Panc1 (cell line): ENCODE data around the gene SLC30A1. TPM values are rescaled to one million over a fixed set of nuclear protein-coding genes. Genes with fewer than 3 reads are reported as not detected.

Source experiments
- ATAC-seq: fragments of 200-7000 bp; cut with Tn5 transposase; 2 replicates; pipeline ENCODE4 v1.9.1; 2020; ENCODE audit warnings: mild to moderate bottlenecking, moderate library complexity
- BruUV-seq: library from RNA; stranded (reverse); fragments of 400-500 nt; replicated peaks from 2 replicates; lab custom pipeline; 2021; lab: Mats Ljungman, UMichigan
- CTCF ChIA-PET: fragments of 300-600 bp; sonication (Branson Sonifier 250); formaldehyde crosslinking; loops from one replicate; lab custom pipeline; 2022; ENCODE audit warnings: antibody characterized with exemption; lab: Charles Lee
- POLR2A ChIA-PET: fragments of 300-600 bp; sonication (Branson Sonifier 250); formaldehyde crosslinking; loops from one replicate; lab custom pipeline; 2022; ENCODE audit warnings: antibody characterized with exemption; lab: Charles Lee
- DNase-seq: peaks from one replicate; pipeline ENCODE4 v3.0.0-alpha.2; 2010; ENCODE audit warnings: low read depth, low spot score
- H3K27ac ChIP-seq: 2 replicates; pipeline ENCODE4 v1.5.1; 2011; ENCODE audit warnings: mild to moderate bottlenecking, low read length, inconsistent platforms
- H3K27me3 ChIP-seq: fragments of 200-500 bp; sonication (Bioruptor generic); 2 replicates; pipeline ENCODE4 v1.6.0; 2014; ENCODE audit warnings: low read length, inconsistent platforms; ENCODE audit not compliant: control insufficient read depth, insufficient read depth
- H3K36me3 ChIP-seq: fragments of 200-500 bp; sonication (Bioruptor generic); 2 replicates; pipeline ENCODE4 v1.5.1; 2014; ENCODE audit warnings: inconsistent platforms, mild to moderate bottlenecking, low read length, moderate library complexity; ENCODE audit not compliant: control insufficient read depth, insufficient read depth
- H3K4me1 ChIP-seq: 2 replicates; pipeline ENCODE4 v1.5.1; 2011; ENCODE audit warnings: inconsistent platforms, mild to moderate bottlenecking, low read length, moderate library complexity; ENCODE audit not compliant: control insufficient read depth, insufficient read depth
- H3K4me3 ChIP-seq, 2 experiments: 2 replicates each; pipeline ENCODE4 v1.5.1; 2011 to 2012; ENCODE audit warnings: low read depth in 2 of 2, low read length in 2 of 2, mild to moderate bottlenecking in 2 of 2, inconsistent platforms in 1 of 2, moderate library complexity in 1 of 2
- H3K9me3 ChIP-seq: fragments of 200-500 bp; sonication (Bioruptor generic); 2 replicates; pipeline ENCODE4 v1.5.1; 2014; ENCODE audit warnings: low read depth, mild to moderate bottlenecking, inconsistent platforms, low read length, moderate library complexity; ENCODE audit not compliant: control insufficient read depth, insufficient read depth
- POLR2AphosphoS5 ChIP-seq: IDR thresholded peaks from 2 replicates; pipeline ENCODE4 v1.6.1; 2012; ENCODE audit warnings: mild to moderate bottlenecking, low read depth, low read length, moderate library complexity
- REST ChIP-seq, 2 experiments: IDR thresholded peaks; 2 replicates each; pipeline ENCODE4 v1.6.1; 2011 to 2012; ENCODE audit warnings: low read depth in 2 of 2, control low read depth in 1 of 2, low read length in 1 of 2, mild to moderate bottlenecking in 1 of 2, moderate library complexity in 1 of 2; ENCODE audit not compliant: insufficient read depth in 1 of 2
- SIN3A ChIP-seq: IDR thresholded peaks from 2 replicates; pipeline ENCODE4 v1.6.1; 2012; ENCODE audit warnings: low read depth, mild to moderate bottlenecking, low read length, moderate library complexity, borderline replicate concordance; ENCODE audit not compliant: insufficient read depth
- TCF7L2 ChIP-seq: IDR thresholded peaks from 2 replicates; pipeline ENCODE4 v1.6.1; 2011; ENCODE audit warnings: mild to moderate bottlenecking, low read depth, low read length, inconsistent platforms
- in situ Hi-C: cut with HindIII; loops from 2 replicates; pipeline ENCODE4 v1.10.0; 2016; ENCODE audit warnings: low sequenced_read_pairs, low pct_unique_long_range_greater_than_20kb
- intact Hi-C: fragments of 100-400 bp; cut with micrococcal nuclease; formaldehyde crosslinking; loops from one replicate; pipeline ENCODE4 v1.10.0; 2022; ENCODE audit not compliant: unreplicated experiment
- total RNA-seq: library from RNA; stranded (reverse); gene quantifications from one replicate; pipeline ENCODE4 v1.2.1, GENCODE V29; 2021; ENCODE audit not compliant: unreplicated experiment
- TF ChIP-seq, protein P1 (sequence below): fragments of 450-650 bp; IDR thresholded peaks from 2 replicates; pipeline ENCODE4 v1.5.1; 2017; ENCODE audit warnings: mild to moderate bottlenecking

SLC30A1 gene
- total RNA-seq, 1 experiment from 2014 or later: 34.5 TPM

- DNase-seq (no peak), ATAC-seq (no peak)
- Histone ChIP-seq H3K27me3 (no peaks in the 10 kb centered on the region), H3K4me1 (no peaks in the 10 kb centered on the region), H3K9me3 (no peaks in the 10 kb centered on the region), H3K27ac (no peak overlapping the region), H3K36me3 (no peaks in the 10 kb centered on the region), H3K4me3 (no peak overlapping the region)
- no TSS peak for BruUV-seq
- ChIA-PET POLR2A (no interaction called here), CTCF (interaction anchor here (0.5 kb wide), 1 partner anchor 20 kb away, joined by 4 read pairs; no protein-coding TSS in a partner anchor)
- TF ChIP-seq SIN3A (no peak), POLR2AphosphoS5 (no peak), REST (IDR thresholded peaks at IDR 0.05; ENCODE audit: insufficient read depth in 1 of 2, low read depth in 2 of 2, low read length in 1 of 2) (no peak), TCF7L2 (no peak)
- TF ChIP-seq, protein P1, sequence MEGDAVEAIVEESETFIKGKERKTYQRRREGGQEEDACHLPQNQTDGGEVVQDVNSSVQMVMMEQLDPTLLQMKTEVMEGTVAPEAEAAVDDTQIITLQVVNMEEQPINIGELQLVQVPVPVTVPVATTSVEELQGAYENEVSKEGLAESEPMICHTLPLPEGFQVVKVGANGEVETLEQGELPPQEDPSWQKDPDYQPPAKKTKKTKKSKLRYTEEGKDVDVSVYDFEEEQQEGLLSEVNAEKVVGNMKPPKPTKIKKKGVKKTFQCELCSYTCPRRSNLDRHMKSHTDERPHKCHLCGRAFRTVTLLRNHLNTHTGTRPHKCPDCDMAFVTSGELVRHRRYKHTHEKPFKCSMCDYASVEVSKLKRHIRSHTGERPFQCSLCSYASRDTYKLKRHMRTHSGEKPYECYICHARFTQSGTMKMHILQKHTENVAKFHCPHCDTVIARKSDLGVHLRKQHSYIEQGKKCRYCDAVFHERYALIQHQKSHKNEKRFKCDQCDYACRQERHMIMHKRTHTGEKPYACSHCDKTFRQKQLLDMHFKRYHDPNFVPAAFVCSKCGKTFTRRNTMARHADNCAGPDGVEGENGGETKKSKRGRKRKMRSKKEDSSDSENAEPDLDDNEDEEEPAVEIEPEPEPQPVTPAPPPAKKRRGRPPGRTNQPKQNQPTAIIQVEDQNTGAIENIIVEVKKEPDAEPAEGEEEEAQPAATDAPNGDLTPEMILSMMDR: no peak
- in situ Hi-C loops (no loop called here), intact Hi-C loops (no loop called here)
These were observed 47.5 kb downstream of the SLC30A1 start for GRCh38 chr1:211531194-211532087.

GRCh38 chr1:211530102-211530501 is 48.9 kb downstream of the SLC30A1 start:
- Histone ChIP-seq H3K4me3 (no peak overlapping the region), H3K36me3 (no peaks in the 10 kb centered on the region), H3K9me3 (no peaks in the 10 kb centered on the region), H3K27ac (no peak overlapping the region), H3K4me1 (no peaks in the 10 kb centered on the region), H3K27me3 (no peaks in the 10 kb centered on the region)
- intact Hi-C loops (no loop called here), in situ Hi-C loops (no loop called here)
- ChIA-PET CTCF (no interaction called here), POLR2A (no interaction called here)
- TF ChIP-seq REST (IDR thresholded peaks at IDR 0.05; ENCODE audit: insufficient read depth in 1 of 2, low read depth in 2 of 2, low read length in 1 of 2) (no peak), SIN3A (no peak), POLR2AphosphoS5 (no peak), TCF7L2 (no peak)
- TF ChIP-seq, protein P1: no peak
- DNase-seq: no peak
- BruUV-seq: no TSS peak
- ATAC-seq: no peak
